Chondrocyte (in vitro differentiated cells): Measurements from ENCODE around the gene ICAM2. TPM values are rescaled to one million over a fixed set of nuclear protein-coding genes. Genes with fewer than 3 reads are reported as not detected.
A peak's percentile ranks its signal among the peaks of the same experiment; 100 is the strongest.

Experiments
- DNase-seq: peaks from one replicate; pipeline ENCODE4 v3.0.0; 2021; ENCODE audit warnings: mixed read lengths, low spot score
- H3K27ac Mint-ChIP-seq: one replicate; pipeline ENCODE4 v1.8.0; 2021; ENCODE audit warnings: mild to moderate bottlenecking, moderate library complexity, mixed read lengths; ENCODE audit not compliant: unreplicated experiment
- H3K27me3 Mint-ChIP-seq: 2 replicates; pipeline ENCODE4 v1.8.0; 2021; ENCODE audit warnings: low read depth, mixed read lengths
- H3K36me3 Mint-ChIP-seq: 2 replicates; pipeline ENCODE4 v1.8.0; 2021; ENCODE audit warnings: low read depth, mixed read lengths
- H3K4me1 Mint-ChIP-seq: 2 replicates; pipeline ENCODE4 v1.8.0; 2021; ENCODE audit warnings: low read depth, mild to moderate bottlenecking, mixed read lengths
- H3K4me3 Mint-ChIP-seq: one replicate; pipeline ENCODE4 v1.8.0; 2021; ENCODE audit warnings: mild to moderate bottlenecking, moderate library complexity, mixed read lengths; ENCODE audit not compliant: unreplicated experiment
- H3K9me3 Mint-ChIP-seq: 2 replicates; pipeline ENCODE4 v1.8.0; 2021; ENCODE audit warnings: low read depth, mixed read lengths
- CTCF ChIP-seq: fragments of 200-600 bp; sonication (generic); IDR thresholded peaks from 2 replicates; pipeline ENCODE4 v1.5.0; 2021; ENCODE audit warnings: antibody characterized with exemption, mild to moderate bottlenecking, moderate library complexity
- total RNA-seq: library from RNA; stranded (reverse); gene quantifications from 3 replicates; pipeline ENCODE4 v1.2.1, GENCODE V29; 2021

The ICAM2 gene
- total RNA-seq, 1 donor from 2014 or later = not detected

DNA sequence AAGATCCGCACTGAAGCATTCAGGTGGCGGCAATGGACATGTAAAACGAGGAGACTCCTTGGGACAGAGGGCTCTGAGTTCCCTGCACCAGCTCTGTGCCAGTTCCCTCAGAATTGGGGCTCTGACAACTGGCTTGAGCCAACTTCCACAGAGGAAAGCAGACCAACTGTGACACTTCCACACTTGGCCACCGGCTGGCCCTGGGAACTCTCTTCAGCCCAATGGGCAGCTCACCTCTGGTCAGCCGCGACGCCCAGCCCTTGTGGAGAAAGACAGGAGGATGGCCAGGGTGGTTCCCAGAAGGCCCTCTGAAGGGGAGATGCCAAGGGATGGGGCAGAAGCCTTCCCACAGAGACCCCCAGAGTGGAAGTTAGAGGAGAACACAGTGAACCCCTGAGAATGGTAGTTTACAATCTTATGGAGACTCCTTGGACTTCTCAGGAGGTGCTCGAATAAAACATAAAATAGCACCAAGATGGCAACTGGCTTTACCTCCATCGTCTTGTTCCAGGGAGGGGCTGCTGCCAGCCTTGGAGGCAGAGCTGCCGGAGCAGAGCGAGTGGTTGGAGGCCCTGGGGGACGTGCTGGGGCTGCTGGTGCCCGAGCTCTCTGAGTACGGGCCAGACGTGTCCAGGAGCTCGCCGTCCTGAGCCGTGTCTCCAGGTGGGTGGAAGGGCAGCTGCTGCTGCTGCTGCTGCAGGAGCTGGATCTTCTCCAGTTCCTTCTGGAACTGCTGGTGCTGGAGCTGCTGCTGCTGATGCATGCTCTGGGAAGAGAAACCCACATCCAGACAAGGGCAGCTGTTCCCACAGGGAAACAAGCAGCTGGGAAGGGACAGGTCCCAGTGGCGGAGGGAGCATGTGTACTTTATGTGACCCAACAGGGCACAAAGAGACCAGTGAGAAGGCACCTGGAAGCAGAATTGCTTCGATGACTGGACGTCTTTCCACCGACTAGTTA is 35.0 kb upstream of the ICAM2 start:
- H3K36me3 Mint-ChIP-seq = peaks cover 52% of the 10 kb centered on the region
- H3K9me3 Mint-ChIP-seq = no peaks in the 10 kb centered on the region
- no peak for DNase-seq
- H3K27ac Mint-ChIP-seq = no peak overlapping the region
- H3K4me3 Mint-ChIP-seq = no peak overlapping the region
- peaks cover 6% of the 10 kb centered on the region for H3K4me1 Mint-ChIP-seq
- TF ChIP-seq CTCF = no peak
- no peaks in the 10 kb centered on the region for H3K27me3 Mint-ChIP-seq

DNA sequence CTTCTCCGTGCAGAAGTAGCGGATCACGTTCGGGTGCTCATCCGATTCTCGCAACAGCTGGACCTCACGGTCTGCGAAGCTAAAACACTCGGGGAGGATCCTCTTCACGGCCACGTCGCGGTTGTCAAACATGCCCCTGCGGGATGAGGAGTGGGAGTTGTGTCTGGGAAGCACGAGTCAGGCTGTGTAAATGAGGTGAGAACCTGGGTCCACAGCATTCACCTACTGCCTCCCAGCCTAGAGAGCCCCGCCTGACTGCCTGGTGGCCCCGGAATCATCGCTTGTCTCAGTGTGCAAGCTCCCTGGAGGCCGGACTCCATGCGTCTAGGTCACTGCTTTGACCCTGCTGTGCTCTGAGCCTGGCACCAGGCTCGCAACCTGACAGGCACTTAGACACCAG is 33.9 kb upstream of the ICAM2 start:
- TF ChIP-seq CTCF = no peak
- H3K4me3 Mint-ChIP-seq = no peak overlapping the region

GRCh38 chr17:64053101-64053500 is 32.7 kb upstream of the ICAM2 start:
- Mint-ChIP-seq H3K36me3 (peaks cover 48% of the 10 kb centered on the region), H3K4me3 (no peak overlapping the region), H3K27ac (no peak overlapping the region), H3K4me1 (no peaks in the 10 kb centered on the region), H3K9me3 (no peaks in the 10 kb centered on the region), H3K27me3 (no peaks in the 10 kb centered on the region)
- no peak for DNase-seq
- no peak for TF ChIP-seq CTCF

More for the DNA sequence above, 33.9 kb upstream of the ICAM2 start:
- DNase-seq = no peak
- H3K9me3 Mint-ChIP-seq = no peaks in the 10 kb centered on the region
- peaks cover 50% of the 10 kb centered on the region for H3K36me3 Mint-ChIP-seq
- no peaks in the 10 kb centered on the region for H3K27me3 Mint-ChIP-seq
- peaks cover 6% of the 10 kb centered on the region for H3K4me1 Mint-ChIP-seq
- H3K27ac Mint-ChIP-seq = no peak overlapping the region

DNA sequence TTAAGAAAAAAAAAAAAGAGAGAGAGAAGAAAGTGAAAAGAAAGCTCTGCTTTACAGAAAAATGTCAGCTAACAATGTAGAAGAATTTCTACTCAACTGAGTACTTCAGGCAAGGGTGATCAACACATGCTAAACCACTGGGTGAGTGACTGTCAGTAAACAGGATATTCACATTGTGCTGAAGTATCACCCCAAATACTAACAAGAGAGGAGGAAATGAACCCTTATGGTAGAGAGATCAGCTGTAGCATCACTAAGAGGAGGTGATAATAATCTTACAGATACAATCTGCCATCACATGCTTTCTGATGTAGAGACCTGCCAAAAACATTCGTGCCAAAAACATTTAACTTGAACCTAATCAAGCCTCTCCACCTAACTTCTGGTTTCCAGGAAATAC is 30.7 kb upstream of the ICAM2 start:
- Mint-ChIP-seq H3K4me3 (no peak overlapping the region), H3K9me3 (no peaks in the 10 kb centered on the region), H3K27ac (no peak overlapping the region), H3K27me3 (no peaks in the 10 kb centered on the region), H3K4me1 (no peaks in the 10 kb centered on the region), H3K36me3 (peaks cover 53% of the 10 kb centered on the region)
- no peak for DNase-seq
- TF ChIP-seq CTCF = no peak

DNA sequence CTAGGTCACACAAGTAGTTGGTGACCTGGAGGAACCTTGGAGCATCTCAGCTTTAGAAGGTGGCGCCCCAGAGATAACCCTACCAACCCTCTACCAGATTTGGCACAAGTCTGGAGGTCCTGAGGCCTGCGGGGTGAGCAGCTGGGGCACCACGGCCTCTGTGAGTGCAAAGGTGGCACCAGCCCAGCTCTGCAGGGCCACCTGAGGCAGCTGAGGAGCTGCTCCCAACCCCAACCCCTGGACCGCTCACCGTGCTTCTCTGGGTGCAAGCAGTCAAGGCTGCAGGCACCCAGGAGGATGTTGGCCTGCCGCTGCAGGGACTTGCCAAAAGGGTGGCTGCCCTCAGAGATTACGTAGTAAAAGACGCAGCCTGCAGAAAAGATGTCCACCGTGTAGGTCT is 28.4 kb upstream of the ICAM2 start:
- Mint-ChIP-seq H3K9me3 (no peaks in the 10 kb centered on the region), H3K27me3 (no peaks in the 10 kb centered on the region), H3K36me3 (peaks cover 54% of the 10 kb centered on the region), H3K4me3 (no peak overlapping the region), H3K27ac (no peak overlapping the region), H3K4me1 (no peaks in the 10 kb centered on the region)
- peak; percentile 82 for DNase-seq
- TF ChIP-seq CTCF = no peak
